Esophagus muscularis mucosa (tissue), 4 donors: ENCODE measurements around the gene NBL1. TPM values are rescaled to one million over a fixed set of nuclear protein-coding genes. Genes with fewer than 3 reads are reported as not detected.

Experiments used
- DNase-seq: peaks from one replicate; pipeline ENCODE4 v3.0.0-alpha.2; 2017; ENCODE audit errors: extremely low spot score
- H3K27ac ChIP-seq, 4 donors: fragments of 200-600 bp; sonication (generic); replicated peaks in 1 of 4; 1 replicate in 3 of 4; 2 replicates in 1 of 4; pipeline ENCODE4 v1.5.1; 2016 to 2019; ENCODE audit warnings: mild to moderate bottlenecking in 1 of 4
- H3K27me3 ChIP-seq, 4 donors: fragments of 200-600 bp; sonication (generic); one replicate each; pipeline versions ENCODE4 v1.5.1 to v1.6.0; 2016 to 2019
- H3K36me3 ChIP-seq, 4 donors: fragments of 200-600 bp; sonication (generic); one replicate each; pipeline ENCODE4 v1.5.1; 2016 to 2019
- H3K4me1 ChIP-seq, 4 donors: fragments of 200-600 bp; sonication (generic); one replicate each; pipeline ENCODE4 v1.5.1; 2016 to 2019
- H3K4me3 ChIP-seq, 4 donors: fragments of 200-600 bp; sonication (generic); 1 replicate in 2 of 4; 2 replicates in 2 of 4; pipeline ENCODE4 v1.5.1; 2016 to 2019; ENCODE audit warnings: mild to moderate bottlenecking in 4 of 4, moderate library complexity in 1 of 4
- H3K9me3 ChIP-seq, 4 donors: fragments of 200-600 bp; sonication (generic); 1 replicate in 3 of 4; 2 replicates in 1 of 4; pipeline ENCODE4 v1.5.1; 2016 to 2019
- CTCF ChIP-seq, 3 experiments: fragments of 200-600 bp in 2 of 3; fragments of 450-650 bp in 1 of 3; sonication (generic) in 2 of 3; IDR thresholded peaks; one replicate each; pipeline ENCODE4 v1.5.1; 2017 to 2019; ENCODE audit warnings: antibody characterized with exemption in 3 of 3, mild to moderate bottlenecking in 2 of 3, moderate library complexity in 1 of 3
- EP300 ChIP-seq: sonication (generic); formaldehyde crosslinking; IDR thresholded peaks from one replicate; pipeline ENCODE4 v1.6.1; 2017; ENCODE audit warnings: antibody characterized with exemption
- POLR2A ChIP-seq: fragments of 450-650 bp; IDR thresholded peaks from one replicate; pipeline ENCODE4 v1.6.1; 2017; ENCODE audit warnings: antibody characterized with exemption, moderate library complexity, mild to moderate bottlenecking, low read depth
- POLR2AphosphoS5 ChIP-seq, 2 donors: sonication (generic); formaldehyde crosslinking; IDR thresholded peaks; one replicate each; pipeline ENCODE4 v1.6.1; 2017; ENCODE audit warnings: antibody characterized with exemption in 2 of 2
- WGBS: methylation state at CpG from one replicate; pipeline ENCODE4 v1.1.5; 2018; 5-methylcytosine and 5-hydroxymethylcytosine counted together
- intact Hi-C: fragments of 100-400 bp; cut with DNase I; formaldehyde crosslinking; loops from one replicate; pipeline ENCODE4 v1.15.1; 2023
- total RNA-seq, 4 donors: library from RNA; depleted of rRNA; stranded (reverse); fragments of >200 nt; gene quantifications; one replicate each; pipeline versions ENCODE4 v1.1.0 to v1.2.1, GENCODE V29; 2016

The NBL1 gene
- total RNA-seq, 4 donors from 2014 or later = 194 to 469 (median 307) TPM

- intact Hi-C loops = no loop called here
- peaks cover 0 to 13% (median 0%) of the 10 kb centered on the region in 4 donors for H3K27me3 ChIP-seq
- no peak for DNase-seq
- no peaks in the 10 kb centered on the region for H3K4me1 ChIP-seq
- no peak overlapping the region for H3K27ac ChIP-seq
- TF ChIP-seq CTCF (IDR thresholded peaks at IDR 0.05) = no peak
- TF ChIP-seq EP300 = no peak
- no peak for TF ChIP-seq POLR2A
- no peak for TF ChIP-seq POLR2AphosphoS5 (IDR thresholded peaks at IDR 0.05)
- WGBS = 87% methylated on average over 33 of the region's 34 CpGs
- no peaks in the 10 kb centered on the region for H3K9me3 ChIP-seq
- no peak overlapping the region for H3K4me3 ChIP-seq
- peaks cover 0 to 19% (median 6%) of the 10 kb centered on the region in 4 donors for H3K36me3 ChIP-seq
Observed at GRCh38 chr1:19678931-19679453, 34.9 kb downstream of the NBL1 start.

- intact Hi-C loops = no loop called here
Observed at GRCh38 chr1:19679691-19680090, 35.6 kb downstream of the NBL1 start.

GRCh38 chr1:19680644-19681043 lies 36.5 kb downstream of the NBL1 start:
- Histone ChIP-seq H3K4me1 (no peaks in the 10 kb centered on the region), H3K36me3 (peaks cover 0 to 32% (median 11%) of the 10 kb centered on the region in 4 donors)

More at GRCh38 chr1:19679691-19680090, 35.6 kb downstream of the NBL1 start:
- TF ChIP-seq CTCF (IDR thresholded peaks at IDR 0.05) = no peak
- no peak for TF ChIP-seq POLR2AphosphoS5 (IDR thresholded peaks at IDR 0.05)
- no peak for TF ChIP-seq EP300
- no peak for TF ChIP-seq POLR2A
- H3K27ac ChIP-seq = no peak overlapping the region
- DNase-seq = no peak
- H3K4me1 ChIP-seq = no peaks in the 10 kb centered on the region
- no peaks in the 10 kb centered on the region for H3K9me3 ChIP-seq
- WGBS = 65% methylated on average over 2 of the region's 4 CpGs
- H3K4me3 ChIP-seq = no peak overlapping the region
- H3K36me3 ChIP-seq = peaks cover 0 to 25% (median 7%) of the 10 kb centered on the region in 4 donors
- peaks cover 0 to 7% (median 0%) of the 10 kb centered on the region in 4 donors for H3K27me3 ChIP-seq

GRCh38 chr1:19682257-19682656 lies 38.1 kb downstream of the NBL1 start:
- H3K4me1 ChIP-seq = no peaks in the 10 kb centered on the region
- intact Hi-C loops = no loop called here
- 83% methylated on average over 3 of the region's 3 CpGs for WGBS
- H3K36me3 ChIP-seq = peaks cover 7 to 47% (median 16%) of the 10 kb centered on the region in 4 donors
- no peaks in the 10 kb centered on the region for H3K27me3 ChIP-seq
- DNase-seq = no peak
- no peaks in the 10 kb centered on the region for H3K9me3 ChIP-seq
- TF ChIP-seq EP300 = no peak
- TF ChIP-seq CTCF (IDR thresholded peaks at IDR 0.05) = no peak
- TF ChIP-seq POLR2A = no peak
- TF ChIP-seq POLR2AphosphoS5 (IDR thresholded peaks at IDR 0.05) = no peak
- H3K27ac ChIP-seq = no peak overlapping the region
- no peak overlapping the region for H3K4me3 ChIP-seq

More at GRCh38 chr1:19680644-19681043, 36.5 kb downstream of the NBL1 start:
- Histone ChIP-seq H3K4me3 (no peak overlapping the region), H3K9me3 (no peaks in the 10 kb centered on the region), H3K27me3 (peaks cover 0 to under 1% (median 0%) of the 10 kb centered on the region in 4 donors), H3K27ac (no peak overlapping the region)
- no peak for DNase-seq
- TF ChIP-seq POLR2A (no peak), CTCF (IDR thresholded peaks at IDR 0.05) (no peak), EP300 (no peak)
- intact Hi-C loops = no loop called here
- 40% methylated on average over 1 of the region's 7 CpGs for WGBS

GRCh38 chr1:19682901-19683300 lies 38.8 kb downstream of the NBL1 start:
- H3K36me3 ChIP-seq = peaks cover 14 to 54% (median 22%) of the 10 kb centered on the region in 4 donors
- no peak for DNase-seq
- intact Hi-C loops = no loop called here

More at GRCh38 chr1:19682901-19683300, 38.8 kb downstream of the NBL1 start:
- H3K27me3 ChIP-seq = no peaks in the 10 kb centered on the region
- no peaks in the 10 kb centered on the region for H3K4me1 ChIP-seq
- H3K9me3 ChIP-seq = no peaks in the 10 kb centered on the region
- no peak for TF ChIP-seq POLR2A
- no peak for TF ChIP-seq POLR2AphosphoS5 (IDR thresholded peaks at IDR 0.05)
- no peak for TF ChIP-seq EP300
- no peak overlapping the region for H3K27ac ChIP-seq
- 66% methylated on average over 4 of the region's 7 CpGs for WGBS
- no peak overlapping the region for H3K4me3 ChIP-seq
